ENCODE measurements around the gene LHX3.
A peak's percentile ranks its signal among the peaks of the same experiment; 100 is the strongest.

LHX3 gene

DNA sequence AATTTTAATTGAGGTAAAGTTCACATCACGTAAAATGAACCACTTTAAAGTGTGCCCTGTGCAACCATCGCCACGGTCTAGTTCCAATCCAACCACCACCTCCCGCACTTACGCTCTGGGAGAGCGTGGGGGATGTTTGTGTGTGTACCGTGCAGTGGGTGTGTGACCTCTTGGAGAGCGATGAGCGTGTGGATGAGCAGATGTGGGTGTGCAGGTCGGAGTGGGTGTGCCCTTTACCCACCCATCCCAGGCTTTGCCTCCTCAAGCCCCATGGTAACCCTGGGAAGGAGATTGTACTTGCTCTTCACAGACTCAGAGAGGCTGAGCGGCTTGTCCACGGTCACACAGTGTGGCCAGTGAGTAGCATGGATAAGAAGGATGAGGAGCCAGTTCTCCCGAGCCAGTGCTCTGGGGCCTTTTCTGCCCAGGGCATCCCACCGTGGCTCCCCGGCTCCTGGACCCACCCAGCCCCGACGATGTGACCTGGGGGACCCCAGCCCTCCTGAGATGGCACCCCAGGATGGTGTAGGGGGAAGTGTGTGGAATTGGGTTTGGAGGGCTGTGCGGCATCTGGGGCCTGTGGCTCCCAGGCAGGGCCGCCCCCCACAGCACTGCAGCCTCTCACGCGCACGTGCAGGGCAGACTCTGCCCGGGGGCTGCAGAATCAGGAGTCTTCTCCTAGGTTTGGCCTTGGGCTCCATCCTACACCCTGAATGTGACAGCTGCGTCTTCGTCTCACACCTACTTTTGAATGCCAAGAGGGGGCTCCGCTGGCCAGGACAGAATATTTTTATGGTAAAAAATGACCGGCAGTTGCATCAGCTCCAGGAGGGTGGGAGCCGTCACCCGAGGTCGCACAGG lies 13.6 kb downstream of the LHX3 start:
- peak in 1 of 3 experiments; percentile 38 for DNase-seq

DNA sequence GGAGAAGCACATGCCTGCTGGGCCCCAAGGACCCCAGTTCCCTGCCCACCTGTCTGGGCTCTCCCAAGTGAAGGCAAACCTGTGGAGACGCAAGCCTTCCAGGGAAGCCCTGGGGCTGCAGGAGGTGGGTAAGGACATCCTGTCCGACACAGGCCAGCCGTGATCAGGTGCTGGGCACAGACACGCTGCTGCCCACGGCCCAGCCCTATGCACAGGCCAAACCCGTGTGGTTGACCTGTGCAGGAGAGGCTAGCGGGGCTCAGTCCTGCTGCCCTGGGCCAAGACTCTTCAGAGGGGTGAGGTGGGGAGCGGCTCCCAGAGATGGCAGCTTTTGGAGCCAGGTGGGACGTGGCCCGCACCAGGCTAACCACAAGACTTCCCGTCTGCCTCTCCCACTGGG lies 14.3 kb downstream of the LHX3 start:
- DNase-seq = no peak

DNA sequence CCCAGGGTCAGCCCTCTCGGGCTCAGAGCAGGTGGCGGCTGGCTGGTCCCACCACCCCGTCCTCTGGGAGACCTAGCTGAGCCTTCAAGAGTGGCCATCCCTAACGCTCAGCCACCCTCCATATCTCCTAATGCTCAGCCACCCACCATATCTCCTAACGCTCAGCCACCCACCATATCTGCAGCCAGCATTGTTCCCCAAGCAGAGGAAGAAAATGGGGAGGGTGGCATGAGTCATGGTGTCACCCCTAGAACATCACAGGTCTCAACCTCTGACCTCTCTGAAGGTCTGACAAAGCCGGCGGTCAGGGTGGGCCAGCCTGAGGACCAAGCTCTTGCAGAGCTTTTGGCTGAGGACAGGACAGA lies 14.7 kb downstream of the LHX3 start:
- DNase-seq = no peak

DNA sequence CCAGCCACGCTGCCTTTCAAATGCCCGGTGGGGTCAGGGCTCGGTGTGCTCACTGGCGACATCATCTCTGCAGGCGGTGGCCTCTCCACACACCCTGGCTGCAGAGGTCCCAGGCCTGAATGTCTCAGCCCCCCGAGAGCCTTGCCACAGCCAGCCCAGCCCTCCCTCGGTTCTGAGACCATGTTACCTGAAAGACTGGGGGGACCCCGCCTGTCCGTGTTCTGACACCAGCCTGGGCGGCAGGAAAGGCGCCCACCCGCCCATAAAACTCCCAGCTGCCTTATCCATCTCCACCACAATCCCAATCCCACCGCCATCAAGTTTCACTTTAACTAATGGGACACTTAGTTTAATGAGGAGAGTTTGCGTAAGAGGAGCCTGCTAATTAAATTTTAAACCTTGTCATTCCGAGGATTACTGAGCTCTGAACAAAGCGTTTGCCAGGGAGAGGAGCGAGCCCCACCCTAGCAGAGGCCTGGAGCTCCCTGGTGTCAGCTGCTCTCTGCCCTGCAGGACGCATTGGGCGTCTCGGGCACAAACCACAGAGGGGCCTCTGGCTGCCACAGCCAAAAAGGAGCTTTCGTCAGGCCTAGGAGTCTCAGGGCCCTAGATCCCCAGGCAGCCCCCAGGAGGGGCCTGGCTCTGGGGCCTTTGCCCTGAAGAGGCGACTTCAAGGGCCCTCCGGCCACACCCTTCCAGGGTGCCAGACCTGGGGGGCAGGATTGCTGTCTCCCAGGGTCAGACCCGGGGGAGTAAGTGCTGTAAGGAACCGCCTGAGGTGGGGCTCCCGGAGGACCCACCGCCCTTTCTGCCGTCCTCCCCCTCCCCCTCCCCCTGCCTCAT lies 15.3 kb downstream of the LHX3 start:
- no peak for DNase-seq

DNA sequence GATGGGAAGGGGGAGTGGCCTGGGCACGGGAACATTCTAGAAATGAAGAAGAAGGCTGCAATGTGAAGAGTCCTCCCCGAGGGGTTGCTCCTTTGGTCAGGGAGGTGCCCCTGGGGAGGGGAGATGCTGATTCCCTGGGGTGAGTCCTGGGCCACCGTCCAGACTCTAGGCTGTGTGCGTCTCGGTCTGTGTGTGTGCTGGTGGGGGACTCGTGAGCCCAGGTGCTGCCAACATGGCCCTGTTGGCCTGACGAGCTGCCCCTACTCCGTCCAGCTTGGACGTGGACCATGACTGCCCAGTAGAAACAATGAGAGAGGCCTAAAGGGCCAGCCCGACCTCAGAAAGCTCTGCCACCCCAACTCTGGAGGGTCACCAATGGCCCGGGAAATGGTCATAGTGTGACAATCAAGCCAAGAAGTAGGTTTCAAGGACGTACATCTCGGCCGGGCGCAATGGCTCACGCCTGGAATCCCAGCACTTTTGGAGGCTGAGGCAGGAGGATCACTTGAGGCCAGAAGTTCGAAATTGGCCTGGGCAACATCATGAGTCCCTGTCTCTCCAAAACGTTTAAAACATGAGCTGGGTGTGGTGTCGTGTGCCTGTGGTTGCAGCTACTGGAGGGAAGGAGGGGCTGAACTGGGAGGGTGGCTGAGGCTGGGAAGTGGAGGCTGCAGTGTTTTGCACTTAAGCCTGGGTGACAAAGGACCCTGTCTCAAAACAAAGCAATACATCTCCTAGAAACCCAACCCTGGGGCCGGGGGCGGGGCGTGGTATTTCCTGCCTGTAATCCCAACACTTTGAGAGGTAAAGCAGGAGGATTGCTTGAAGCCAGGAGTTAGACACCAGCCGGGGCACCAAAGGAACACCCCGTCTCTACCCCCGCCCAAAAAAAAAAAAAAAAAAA lies 17.0 kb downstream of the LHX3 start:
- DNase-seq = peak in 1 of 3 experiments; percentile 36

DNA sequence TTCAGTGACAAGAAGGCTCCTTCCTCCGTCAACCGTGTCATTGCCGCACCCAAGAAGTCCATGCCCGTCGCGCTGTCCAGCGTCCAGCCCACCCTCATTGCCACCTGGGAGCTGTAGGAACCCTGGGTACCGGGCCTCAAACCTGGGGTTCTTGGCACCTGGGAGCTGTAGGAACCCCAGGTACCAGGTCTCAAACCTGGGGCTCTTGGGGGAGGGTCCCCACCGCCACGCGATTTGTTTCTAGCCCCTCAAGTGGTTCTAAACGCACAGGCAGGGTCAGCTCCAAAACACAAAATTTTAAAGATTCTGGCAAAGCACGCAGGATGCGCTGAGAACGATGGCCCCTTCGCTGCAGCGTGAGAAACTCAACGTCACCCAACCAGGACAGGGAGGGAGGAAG lies 17.7 kb downstream of the LHX3 start:
- DNase-seq = no peak

DNA sequence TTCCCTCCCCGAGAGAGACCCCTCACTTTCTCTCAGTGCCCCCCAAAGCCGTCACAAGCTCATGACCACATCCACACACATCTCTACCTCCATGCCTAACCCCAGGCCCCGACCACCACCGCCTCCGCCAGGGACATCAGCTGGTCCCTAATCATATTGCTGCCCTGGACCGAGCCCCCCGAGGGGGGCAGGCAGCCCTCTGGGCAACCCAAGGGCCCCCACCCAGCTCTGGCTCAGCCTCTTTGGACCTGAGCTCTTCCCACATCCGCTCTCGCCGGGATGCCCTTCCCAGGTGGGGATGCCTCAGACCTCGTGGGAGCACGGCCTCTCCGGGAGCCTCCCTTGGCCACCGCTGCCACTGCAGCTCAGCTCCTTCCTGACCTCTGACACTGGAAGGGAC lies 18.5 kb downstream of the LHX3 start:
- DNase-seq = no peak

DNA sequence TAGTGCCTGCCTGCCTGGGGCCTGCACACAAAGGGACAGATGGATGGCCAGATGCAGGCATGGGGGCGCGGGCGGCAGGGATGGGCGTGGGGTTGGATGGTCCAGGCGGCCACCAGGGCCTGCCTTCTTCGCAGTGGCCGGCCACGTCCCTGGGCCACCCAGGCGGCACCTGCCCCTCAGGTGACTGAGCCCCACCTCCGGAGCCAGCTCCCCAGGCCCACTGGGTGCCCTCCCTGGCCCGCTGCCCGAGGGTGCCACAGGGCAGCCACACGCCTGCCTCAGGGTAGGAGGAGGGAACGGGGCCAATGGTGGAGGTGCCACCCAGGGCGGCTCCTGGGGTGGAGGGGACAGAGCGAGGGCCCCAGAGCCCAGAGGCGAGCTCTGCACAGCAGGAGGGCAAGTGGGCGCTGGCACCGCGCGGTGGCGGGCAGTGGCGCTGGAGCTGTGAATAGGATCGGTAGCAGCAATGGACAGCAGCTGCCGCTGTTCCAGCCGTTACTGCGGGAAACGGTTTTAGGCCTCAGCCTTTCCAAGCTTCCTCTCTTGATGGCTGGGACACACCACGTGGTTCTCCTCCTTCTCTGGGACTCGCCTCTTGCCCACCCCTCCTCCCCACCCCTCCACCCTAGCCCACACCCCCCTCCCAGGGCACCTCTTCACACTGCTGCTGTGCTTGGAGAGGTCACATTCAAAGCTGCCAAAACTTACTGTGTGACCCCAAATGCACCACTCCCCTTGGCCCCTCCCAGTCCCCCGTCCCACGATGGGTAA lies 19.1 kb downstream of the LHX3 start:
- peak in 2 of 3 experiments; percentile 39 to 59 for DNase-seq

DNA sequence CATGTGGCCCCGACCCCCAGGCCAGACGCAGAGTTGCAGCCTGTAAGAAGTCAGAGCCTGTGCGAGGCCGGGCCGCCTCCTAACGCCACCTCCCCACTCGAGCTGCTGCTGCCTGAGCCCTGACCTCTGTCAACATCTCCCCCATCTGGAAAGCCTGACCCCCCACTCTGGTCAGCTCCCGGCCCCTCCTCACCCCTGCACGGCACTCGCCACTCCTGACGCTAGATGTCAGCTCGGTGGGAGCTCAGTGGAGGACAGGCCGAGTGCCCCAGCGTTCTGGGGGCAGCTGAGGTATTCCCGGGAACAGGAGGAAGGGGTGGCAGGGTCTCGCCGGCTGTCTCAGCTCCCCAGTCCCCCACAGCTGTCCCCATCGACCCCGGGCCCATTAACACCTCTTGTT lies 19.9 kb downstream of the LHX3 start:
- DNase-seq = no peak

DNA sequence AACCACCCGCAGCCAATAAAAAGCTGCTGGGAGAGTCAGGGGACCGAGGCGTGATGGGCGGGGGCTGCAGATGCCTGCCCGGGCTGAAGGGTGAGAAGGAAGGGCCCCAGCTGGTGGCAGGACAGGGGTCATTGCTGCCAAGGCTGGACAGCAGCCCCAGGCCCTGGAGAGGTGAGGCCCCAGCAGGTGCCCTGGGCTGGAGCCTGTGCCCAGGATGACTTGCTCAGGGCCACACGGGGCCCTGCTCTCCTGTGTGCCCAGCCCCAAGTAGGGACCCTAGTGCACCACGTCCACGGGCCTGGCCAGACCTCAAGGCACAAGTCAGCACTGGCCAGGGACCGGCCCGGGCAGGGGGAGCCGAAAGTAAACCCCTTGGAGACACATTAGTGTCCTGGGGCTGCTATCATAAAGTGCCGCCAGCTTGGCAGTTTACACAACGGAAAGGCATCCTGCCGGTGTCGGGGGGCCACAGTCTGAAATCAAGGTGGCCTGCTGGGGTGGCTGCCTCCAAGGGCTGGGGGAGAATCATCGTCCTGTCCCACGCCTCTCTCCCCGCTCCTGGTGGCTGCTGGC lies 22.0 kb downstream of the LHX3 start:
- no peak for DNase-seq

DNA sequence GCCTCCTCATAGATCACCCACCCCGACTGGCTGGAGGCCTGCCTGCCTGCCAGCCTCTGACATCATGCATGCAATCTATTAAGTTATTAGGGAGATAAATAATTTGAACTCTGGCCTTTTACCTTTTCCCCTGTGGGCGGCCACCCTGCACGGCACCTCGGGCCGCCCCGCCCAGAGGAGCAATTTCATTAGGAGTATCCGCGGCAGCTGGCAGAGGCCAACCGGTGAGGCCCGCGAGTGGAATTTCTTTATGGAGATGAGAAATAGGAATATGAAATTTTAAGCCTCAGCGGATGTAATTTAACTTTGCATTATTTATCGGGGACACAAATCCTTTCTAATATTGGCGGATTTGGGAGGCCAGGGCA lies 22.5 kb downstream of the LHX3 start:
- DNase-seq = no peak

DNA sequence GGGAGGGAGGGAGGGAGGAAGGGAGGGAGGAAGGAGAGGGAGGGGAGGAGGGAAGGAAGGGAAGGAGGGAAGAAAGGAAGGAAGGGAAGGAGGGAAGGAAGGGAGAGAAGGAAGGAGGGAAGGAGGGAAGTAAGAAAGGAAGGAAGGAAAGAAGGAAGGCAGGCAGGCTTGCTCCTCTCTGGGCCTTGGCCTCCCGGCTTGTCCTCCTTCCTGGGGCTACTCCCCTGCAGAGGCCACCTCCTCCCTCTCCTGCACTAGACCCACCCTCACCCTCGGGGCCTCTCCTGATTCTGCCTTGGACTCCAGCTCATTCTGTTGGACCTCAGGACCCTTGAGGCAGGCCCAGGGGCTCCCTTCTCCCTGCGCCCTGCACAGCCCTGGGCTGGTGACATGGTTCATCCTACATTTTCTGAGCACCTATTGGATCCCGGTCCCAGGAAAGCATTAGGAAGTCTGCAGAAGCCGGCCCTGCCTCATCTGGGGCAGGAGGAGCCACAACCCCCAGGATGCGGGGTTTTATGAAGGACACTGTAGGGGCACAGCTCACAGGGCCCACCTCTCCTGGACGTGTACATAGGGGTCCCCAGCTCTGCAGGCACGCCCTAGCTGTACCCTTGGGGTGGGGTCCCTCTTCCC lies 23.0 kb downstream of the LHX3 start:
- no peak for DNase-seq

DNA sequence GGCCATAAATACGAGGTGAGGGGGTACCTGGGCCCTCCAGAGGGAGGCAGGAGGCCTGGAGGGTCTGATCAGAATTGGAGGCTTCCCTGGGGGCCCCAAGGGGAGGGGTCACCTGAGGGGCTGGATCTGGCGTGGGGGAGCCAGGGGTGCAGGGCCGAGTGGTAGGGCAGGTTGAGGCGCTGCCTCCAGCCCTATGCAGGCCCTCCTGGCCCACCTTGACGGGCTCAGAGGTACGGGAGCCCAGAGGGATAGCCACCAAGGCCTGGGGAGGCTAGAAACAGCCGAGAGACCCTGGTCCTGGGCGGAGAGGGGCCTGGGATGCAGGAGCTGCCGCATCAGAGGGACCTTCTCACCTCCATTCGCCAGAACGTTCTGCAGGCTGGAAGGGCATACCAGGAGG lies 24.3 kb downstream of the LHX3 start:
- DNase-seq = no peak

DNA sequence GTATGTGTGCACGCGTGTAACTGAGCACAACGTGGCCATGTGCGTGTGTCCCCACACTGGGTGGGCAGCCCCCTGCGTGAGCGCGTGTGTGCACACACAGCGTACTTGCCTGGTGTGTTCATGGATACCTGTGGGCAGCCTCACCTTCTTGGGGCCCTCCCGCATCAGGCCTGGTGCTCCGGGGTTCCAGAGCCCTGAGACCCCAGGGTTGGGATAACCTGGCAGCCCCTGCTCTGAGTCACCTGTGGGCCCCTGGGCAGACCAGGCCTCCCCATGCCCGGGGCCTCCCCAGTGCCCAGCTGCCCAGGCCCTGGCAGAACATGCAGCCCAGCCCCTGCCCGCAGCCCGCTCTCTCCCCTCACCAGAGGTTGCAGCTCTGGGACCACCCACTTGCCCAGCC lies 25.2 kb downstream of the LHX3 start:
- DNase-seq = no peak

DNA sequence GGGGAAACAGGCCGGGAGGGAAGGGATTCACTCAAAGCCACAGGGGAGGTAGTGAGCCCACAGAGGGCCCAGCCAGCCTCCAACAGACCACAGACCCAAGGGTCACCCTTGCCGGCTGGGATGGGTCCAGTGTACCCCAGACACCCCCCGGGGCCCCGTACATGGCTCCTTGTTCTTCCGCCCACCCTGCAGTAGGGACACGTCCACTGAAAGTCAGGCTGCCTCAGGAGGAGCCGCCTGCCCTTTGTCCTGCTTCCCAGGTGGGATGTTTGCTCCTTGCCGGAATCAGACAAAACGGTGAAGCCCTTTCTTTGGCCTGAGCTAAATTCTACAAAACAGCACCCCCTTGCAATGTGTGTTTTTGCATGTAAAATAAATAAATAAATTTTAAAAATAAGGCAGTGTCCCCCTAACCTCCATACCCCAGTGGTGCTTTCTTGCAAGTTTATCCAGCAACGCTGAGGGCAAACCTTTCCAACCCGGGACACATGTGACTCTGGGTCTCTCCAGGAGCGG lies 25.8 kb downstream of the LHX3 start:
- no peak for DNase-seq

DNA sequence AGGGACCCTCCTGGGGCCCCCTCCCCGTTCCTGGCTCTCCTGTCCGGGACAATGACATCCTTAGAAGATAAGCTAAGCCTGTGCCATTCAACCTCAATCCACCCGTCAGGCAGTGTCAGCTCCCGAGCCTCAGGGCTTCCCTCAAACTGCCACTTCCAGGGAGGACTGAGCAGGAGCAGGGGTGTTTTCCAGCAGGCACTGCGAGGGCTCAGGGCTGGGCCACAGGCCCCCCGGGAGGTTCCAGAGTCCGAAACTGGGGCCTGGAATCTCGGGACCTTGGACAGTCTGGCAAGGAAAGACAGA lies 26.2 kb downstream of the LHX3 start:
- DNase-seq = no peak

DNA sequence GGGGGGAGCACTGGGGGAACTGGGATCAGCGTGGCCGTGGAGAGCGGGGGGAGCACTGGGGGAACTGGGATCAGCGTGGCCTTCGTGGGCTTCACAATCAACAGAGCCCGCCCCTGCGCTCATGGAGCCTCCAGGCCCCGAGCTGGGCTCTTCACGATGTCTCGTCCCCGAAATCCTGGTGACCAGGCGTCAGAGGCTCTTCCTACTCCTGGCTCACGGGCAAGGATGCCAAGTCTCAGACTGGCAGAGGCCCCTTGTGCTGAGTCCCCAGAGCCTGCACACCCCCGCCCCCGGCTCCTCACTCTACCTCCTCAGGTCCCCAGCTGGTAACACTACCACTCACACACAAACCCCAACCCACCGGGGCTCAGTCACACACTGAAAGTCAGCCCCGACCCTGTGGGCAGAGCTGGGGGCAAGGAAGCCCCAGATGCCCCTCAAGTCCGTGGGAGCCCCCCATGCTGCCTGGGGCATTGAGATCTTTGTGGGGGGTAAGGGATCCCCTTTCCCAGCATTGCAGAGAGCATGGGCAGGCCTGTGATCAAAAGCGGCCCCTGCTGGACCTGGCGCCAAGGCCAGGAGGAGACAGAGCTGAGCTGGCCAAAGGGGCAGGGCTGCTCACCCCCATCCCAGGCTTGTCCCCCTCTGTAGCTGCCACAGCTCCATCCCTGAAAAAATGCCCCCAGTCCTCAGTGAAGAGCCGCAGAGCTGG lies 26.7 kb downstream of the LHX3 start:
- no peak for DNase-seq

DNA sequence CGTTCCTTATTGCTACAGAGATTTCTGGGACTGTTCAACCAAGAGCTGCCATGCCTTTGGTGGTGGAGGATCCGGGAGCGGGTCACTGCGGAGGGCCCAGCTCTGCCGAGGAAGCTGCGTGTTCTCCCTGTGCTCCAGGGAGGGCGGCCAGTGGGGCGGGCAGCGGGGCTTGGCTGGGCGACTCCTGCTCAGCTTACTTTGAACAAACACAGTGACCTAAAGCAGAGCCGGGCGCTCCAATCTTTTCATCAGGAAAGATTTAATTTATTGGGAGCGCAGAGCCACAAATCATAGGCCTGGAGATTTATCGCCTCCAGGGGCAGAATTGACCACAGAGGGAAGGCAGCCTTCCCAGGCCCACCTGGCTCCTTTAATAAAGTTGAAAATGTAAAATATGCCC lies 27.7 kb downstream of the LHX3 start:
- no peak for DNase-seq

DNA sequence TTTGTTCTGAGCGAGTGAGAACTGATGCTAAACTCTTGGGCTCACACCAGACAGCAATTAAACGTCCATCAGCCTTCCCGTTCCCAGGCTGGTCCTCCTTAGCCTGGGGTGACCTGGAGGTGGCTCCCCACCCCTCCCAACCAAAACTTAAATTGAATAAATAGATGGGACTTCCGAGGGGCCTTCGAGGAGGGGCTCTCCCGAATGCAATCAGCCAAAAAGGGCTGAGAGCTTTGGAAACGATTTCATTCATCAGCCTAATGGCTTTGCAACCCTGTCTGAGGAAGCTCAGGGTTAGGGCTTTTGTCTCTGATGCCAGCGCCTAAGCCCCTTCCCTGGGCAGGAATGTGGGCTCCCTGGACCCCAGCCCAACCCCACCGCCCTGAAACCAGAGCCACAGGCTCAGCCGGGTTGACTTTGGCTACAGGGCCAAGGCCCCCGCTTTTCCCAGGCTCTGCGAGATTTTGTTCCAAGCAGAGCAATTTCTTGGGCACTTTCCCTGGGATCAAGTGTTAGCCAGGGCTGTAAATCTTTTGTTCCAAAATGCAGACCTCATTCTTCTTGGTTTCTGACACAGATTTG lies 29.2 kb downstream of the LHX3 start:
- DNase-seq = no peak
